ENCODE results near the gene WFDC10A.
"Not testable (repeated sequence)": the region's sequence is repeated elsewhere in the genome, so short reads cannot be mapped to it uniquely, and the experiment has no call there.

Gene WFDC10A

GRCh38 chr20:45629496-45630100, at the start of gene WFDC10A:
Gene WFDC10A, plus strand, starts transcription at chr20:45629739. Its CDS starts 75 bp downstream, at chr20:45629814.
- Histone ChIP-seq H3K27ac (ENCODE audit: low read length) (no peak within 1 kb of the TSS), H2AFZ (ENCODE audit: low read length) (peak within 1 kb of the TSS; percentile 47), H3K9me2 (replicated peaks; ENCODE audit: insufficient read depth, low read length) (no peaks in the 10 kb centered on the region), H3K9ac (ENCODE audit: low read length) (no peak within 1 kb of the TSS), H3K79me2 (ENCODE audit: low read length) (no peaks in the 10 kb centered on the region), H3K4me3 (ENCODE audit: low read length) (no peak within 1 kb of the TSS), H3K4me2 (ENCODE audit: low read depth, low read length) (peak within 1 kb of the TSS; percentile 25; the same call in 1 of the 2 replicates), H3K27me3 (replicated peaks; ENCODE audit: insufficient read depth, low read length) (no peaks in the 10 kb centered on the region), H3K9me3 (replicated peaks; ENCODE audit: insufficient read depth, low read length) (no peaks in the 10 kb centered on the region), H3K36me3 (replicated peaks; ENCODE audit: insufficient read depth, low read length) (no peaks in the 10 kb centered on the region), H4K20me1 (ENCODE audit: insufficient read depth, low read length) (no peaks in the 10 kb centered on the region), H3K4me1 (ENCODE audit: low read length) (no peaks in the 10 kb centered on the region), H3F3A (ENCODE audit: insufficient read depth, low read length) (no peaks in the 10 kb centered on the region)
- DNase-seq = peak; percentile 63
- no peak for TF ChIP-seq EZH2phosphoT487 (IDR thresholded peaks at IDR 0.05; ENCODE audit: low read length)
- TF ChIP-seq CTCF (IDR thresholded peaks at IDR 0.05; ENCODE audit: low read length) = peak; percentile 81
- TF ChIP-seq EZH2 (optimal IDR thresholded peaks at IDR 0.05; ENCODE audit: low read depth, low read length) = no peak

GRCh38 chr20:45581702-45582101, 47.8 kb upstream of the WFDC10A start:
- Histone ChIP-seq H3K4me3 (ENCODE audit: low read length) (no peak overlapping the region), H3K27ac (ENCODE audit: low read length) (no peak overlapping the region), H3F3A (ENCODE audit: insufficient read depth, low read length) (no peaks in the 10 kb centered on the region), H3K27me3 (replicated peaks; ENCODE audit: insufficient read depth, low read length) (no peaks in the 10 kb centered on the region), H3K4me1 (ENCODE audit: low read length) (no peaks in the 10 kb centered on the region), H3K36me3 (replicated peaks; ENCODE audit: insufficient read depth, low read length) (no peaks in the 10 kb centered on the region), H3K79me2 (ENCODE audit: low read length) (no peaks in the 10 kb centered on the region), H4K20me1 (ENCODE audit: insufficient read depth, low read length) (no peaks in the 10 kb centered on the region), H3K9me2 (replicated peaks; ENCODE audit: insufficient read depth, low read length) (no peaks in the 10 kb centered on the region), H3K4me2 (ENCODE audit: low read depth, low read length) (no peak overlapping the region), H3K9ac (ENCODE audit: low read length) (no peak overlapping the region), H3K9me3 (replicated peaks; ENCODE audit: insufficient read depth, low read length) (no peaks in the 10 kb centered on the region), H2AFZ (ENCODE audit: low read length) (no peak overlapping the region)
- no peak for DNase-seq
- TF ChIP-seq EZH2 (optimal IDR thresholded peaks at IDR 0.05; ENCODE audit: low read depth, low read length) (no peak), CTCF (IDR thresholded peaks at IDR 0.05; ENCODE audit: low read length) (no peak), EZH2phosphoT487 (IDR thresholded peaks at IDR 0.05; ENCODE audit: low read length) (no peak)

- H2AFZ ChIP-seq (ENCODE audit: low read length) = no peak overlapping the region
- H4K20me1 ChIP-seq (ENCODE audit: insufficient read depth, low read length) = no peaks in the 10 kb centered on the region
- H3K27ac ChIP-seq (ENCODE audit: low read length) = no peak overlapping the region
- DNase-seq = no peak
- H3K79me2 ChIP-seq (ENCODE audit: low read length) = no peaks in the 10 kb centered on the region
- no peak overlapping the region for H3K4me2 ChIP-seq (ENCODE audit: low read depth, low read length)
- no peaks in the 10 kb centered on the region for H3K9me3 ChIP-seq (replicated peaks; ENCODE audit: insufficient read depth, low read length)
- H3K36me3 ChIP-seq (replicated peaks; ENCODE audit: insufficient read depth, low read length) = no peaks in the 10 kb centered on the region
- no peak overlapping the region for H3K9ac ChIP-seq (ENCODE audit: low read length)
- H3K9me2 ChIP-seq (replicated peaks; ENCODE audit: insufficient read depth, low read length) = no peaks in the 10 kb centered on the region
- H3F3A ChIP-seq (ENCODE audit: insufficient read depth, low read length) = no peaks in the 10 kb centered on the region
- no peaks in the 10 kb centered on the region for H3K4me1 ChIP-seq (ENCODE audit: low read length)
- TF ChIP-seq EZH2 (optimal IDR thresholded peaks at IDR 0.05; ENCODE audit: low read depth, low read length) = no peak
- TF ChIP-seq CTCF (IDR thresholded peaks at IDR 0.05; ENCODE audit: low read length) = no peak
- no peak for TF ChIP-seq EZH2phosphoT487 (IDR thresholded peaks at IDR 0.05; ENCODE audit: low read length)
- H3K27me3 ChIP-seq (replicated peaks; ENCODE audit: insufficient read depth, low read length) = no peaks in the 10 kb centered on the region
- H3K4me3 ChIP-seq (ENCODE audit: low read length) = no peak overlapping the region
These were observed 46.0 kb upstream of the WFDC10A start for GRCh38 chr20:45583502-45583901.

GRCh38 chr20:45584294-45584693, 45.2 kb upstream of the WFDC10A start:
- DNase-seq; H3K4me3 ChIP-seq (ENCODE audit: low read length); H3K9ac ChIP-seq (ENCODE audit: low read length); H3K4me2 ChIP-seq (ENCODE audit: low read depth, low read length); H3K27me3 ChIP-seq (replicated peaks; ENCODE audit: insufficient read depth, low read length); H2AFZ ChIP-seq (ENCODE audit: low read length); H3K36me3 ChIP-seq (replicated peaks; ENCODE audit: insufficient read depth, low read length); H3F3A ChIP-seq (ENCODE audit: insufficient read depth, low read length); H4K20me1 ChIP-seq (ENCODE audit: insufficient read depth, low read length); H3K27ac ChIP-seq (ENCODE audit: low read length); H3K79me2 ChIP-seq (ENCODE audit: low read length); H3K4me1 ChIP-seq (ENCODE audit: low read length); H3K9me3 ChIP-seq (replicated peaks; ENCODE audit: insufficient read depth, low read length); H3K9me2 ChIP-seq (replicated peaks; ENCODE audit: insufficient read depth, low read length): not testable (repeated sequence)

- not testable (repeated sequence) for DNase-seq; H3K27me3 ChIP-seq (replicated peaks; ENCODE audit: insufficient read depth, low read length); H3K79me2 ChIP-seq (ENCODE audit: low read length); H2AFZ ChIP-seq (ENCODE audit: low read length); H3K4me1 ChIP-seq (ENCODE audit: low read length); H3K4me2 ChIP-seq (ENCODE audit: low read depth, low read length); H3K9ac ChIP-seq (ENCODE audit: low read length); H3K27ac ChIP-seq (ENCODE audit: low read length); H3F3A ChIP-seq (ENCODE audit: insufficient read depth, low read length); H3K9me3 ChIP-seq (replicated peaks; ENCODE audit: insufficient read depth, low read length); H4K20me1 ChIP-seq (ENCODE audit: insufficient read depth, low read length); H3K9me2 ChIP-seq (replicated peaks; ENCODE audit: insufficient read depth, low read length); H3K36me3 ChIP-seq (replicated peaks; ENCODE audit: insufficient read depth, low read length); H3K4me3 ChIP-seq (ENCODE audit: low read length)
These were observed 43.6 kb upstream of the WFDC10A start for GRCh38 chr20:45585986-45586385.
